ENCODE results near the gene ATP4B. TPM values are rescaled to one million over a fixed set of nuclear protein-coding genes. Genes with fewer than 3 reads are reported as not detected.

Gene ATP4B
- polyA plus RNA-seq, 2 of the 4 experiments (the other 2 are of a cell fraction): not detected

GRCh38 chr13:113605866-113606438, 52.0 kb downstream of the ATP4B start:
- DNase-seq (ENCODE audit: low read depth in 1 of 2, low spot score in 1 of 2) (no peak), ATAC-seq (no peak), FAIRE-seq (no peak)
- 97% methylated on average over 19 of the region's 34 CpGs for WGBS (ENCODE audit: missing lambda C conversion rate)
- no peak for TF ChIP-seq POLR2A (IDR thresholded peaks at IDR 0.05; ENCODE audit: low read length)
- TF ChIP-seq RNF2 (IDR thresholded peaks at IDR 0.05; ENCODE audit: borderline replicate concordance, low read depth): no peak
- TF ChIP-seq HES2 (IDR thresholded peaks at IDR 0.05): no peak
- no peak for TF ChIP-seq ZSCAN20 (CRISPR knock-in tag; IDR thresholded peaks at IDR 0.05)
- TF ChIP-seq CBX2 (IDR thresholded peaks at IDR 0.05; ENCODE audit: borderline replicate concordance, low read depth): no peak
- no peak for TF ChIP-seq HOXB5 (CRISPR knock-in tag; IDR thresholded peaks at IDR 0.05)
- no peak for TF ChIP-seq EHMT2 (IDR thresholded peaks at IDR 0.05; ENCODE audit: low read depth)
- TF ChIP-seq ESRRA (IDR thresholded peaks at IDR 0.05; ENCODE audit: borderline replicate concordance, low read length): no peak
- TF ChIP-seq MAX (IDR thresholded peaks at IDR 0.05): no peak
- TF ChIP-seq BCL3 (IDR thresholded peaks at IDR 0.05): no peak
- TF ChIP-seq HMGXB4 (CRISPR knock-in tag; IDR thresholded peaks at IDR 0.05; ENCODE audit: borderline replicate concordance): no peak
- TF ChIP-seq SMC3 (IDR thresholded peaks at IDR 0.05): no peak
- no peak for TF ChIP-seq RCOR1 (IDR thresholded peaks at IDR 0.05; ENCODE audit: low read depth, low read length)
- no peak for TF ChIP-seq ZNF302 (CRISPR knock-in tag; IDR thresholded peaks at IDR 0.05)
- no peak for TF ChIP-seq PHF8 (IDR thresholded peaks at IDR 0.05; ENCODE audit: borderline replicate concordance, low read depth)
- POLR2A ChIA-PET: no interaction called here
- CTCF ChIA-PET: interaction anchor here (0.6 kb wide), 1 partner anchor 367 kb away, joined by 3 read pairs; no protein-coding TSS in a partner anchor
- Histone ChIP-seq H3K4me3 (no peak overlapping the region), H3K4me2 (no peak overlapping the region), H3K4me1 (no peaks in the 10 kb centered on the region), H3K9me3 (no peaks in the 10 kb centered on the region), H3K27ac (no peak overlapping the region)

GRCh38 chr13:113605461-113605860, 52.5 kb downstream of the ATP4B start:
- 95% methylated on average over 7 of the region's 8 CpGs for WGBS (ENCODE audit: missing lambda C conversion rate)
- FAIRE-seq: no peak

More at GRCh38 chr13:113605461-113605860, 52.5 kb downstream of the ATP4B start:
- Histone ChIP-seq H3K9me3 (no peaks in the 10 kb centered on the region), H3K27ac (no peak overlapping the region), H3K4me2 (no peak overlapping the region), H3K4me3 (no peak overlapping the region), H3K4me1 (no peaks in the 10 kb centered on the region)
- no peak for ATAC-seq
- ChIA-PET CTCF (interaction anchor here (0.6 kb wide), 1 partner anchor 367 kb away, joined by 3 read pairs; no protein-coding TSS in a partner anchor), POLR2A (no interaction called here)
- TF ChIP-seq JUNB (IDR thresholded peaks at IDR 0.05) (no peak), HOXB5 (CRISPR knock-in tag; IDR thresholded peaks at IDR 0.05) (no peak), NR3C1 (IDR thresholded peaks at IDR 0.05) (no peak), GATA3 (IDR thresholded peaks at IDR 0.05; ENCODE audit: borderline replicate concordance) (no peak), CBX8 (IDR thresholded peaks at IDR 0.05) (no peak), FOXS1 (CRISPR knock-in tag; IDR thresholded peaks at IDR 0.05) (no peak), CTCF (IDR thresholded peaks at IDR 0.05) (no peak), ZSCAN20 (CRISPR knock-in tag; IDR thresholded peaks at IDR 0.05) (no peak), PHF8 (IDR thresholded peaks at IDR 0.05; ENCODE audit: borderline replicate concordance, low read depth) (no peak), NFE2L2 (conservative IDR thresholded peaks at IDR 0.05; ENCODE audit: low read length) (no peak), FOSB (CRISPR knock-in tag; IDR thresholded peaks at IDR 0.05) (no peak), MYC (IDR thresholded peaks at IDR 0.05; ENCODE audit: borderline replicate concordance, low read length) (no peak), HOXB13 (CRISPR knock-in tag; IDR thresholded peaks at IDR 0.05; ENCODE audit: low read depth) (no peak), EP300 (IDR thresholded peaks at IDR 0.05) (no peak), ZFP36 (IDR thresholded peaks at IDR 0.05; ENCODE audit: borderline replicate concordance, partially characterized antibody) (no peak), E2F6 (IDR thresholded peaks at IDR 0.05; ENCODE audit: borderline replicate concordance, low read depth) (no peak), BCL3 (IDR thresholded peaks at IDR 0.05) (no peak), JUN (IDR thresholded peaks at IDR 0.05) (no peak)
- no peak for DNase-seq (ENCODE audit: low read depth in 1 of 2, low spot score in 1 of 2)
